CD4-positive, alpha-beta T cell treated with Interleukin-1 beta for 1 hour (primary cell): ENCODE data around the gene LMTK3.
A peak's percentile ranks its signal among the peaks of the same experiment; 100 is the strongest.
"Not testable (repeated sequence)": the region's sequence is repeated elsewhere in the genome, so short reads cannot be mapped to it uniquely, and the experiment has no call there.

Experiments used
- DNase-seq, 2 donors: peaks; one replicate each; pipeline ENCODE4 v3.0.0-alpha.2; 2020 to 2022

The LMTK3 gene

GRCh38 chr19:48487544-48487943, 24.1 kb downstream of the LMTK3 start:
- no peak for DNase-seq

GRCh38 chr19:48486706-48487105, 24.9 kb downstream of the LMTK3 start:
- DNase-seq: not testable (repeated sequence)

GRCh38 chr19:48484931-48485612, 26.6 kb downstream of the LMTK3 start:
- DNase-seq: no peak

GRCh38 chr19:48484247-48484893, 27.3 kb downstream of the LMTK3 start:
- DNase-seq: no peak

- DNase-seq: no peak
These were observed 28.3 kb downstream of the LMTK3 start for GRCh38 chr19:48483301-48483700.

GRCh38 chr19:48481846-48482639, 29.6 kb downstream of the LMTK3 start:
- DNase-seq: no peak

GRCh38 chr19:48480558-48481500, 30.8 kb downstream of the LMTK3 start:
- peak; percentile 45 to 60 for DNase-seq

- peak; percentile 38 to 54 for DNase-seq
These were observed 31.5 kb downstream of the LMTK3 start for GRCh38 chr19:48480183-48480557.

- DNase-seq: no peak
These were observed 31.9 kb downstream of the LMTK3 start for GRCh38 chr19:48479686-48480085.

- no peak for DNase-seq
These were observed 33.0 kb downstream of the LMTK3 start for GRCh38 chr19:48478339-48479256.

- no peak for DNase-seq
These were observed 33.8 kb downstream of the LMTK3 start for GRCh38 chr19:48477698-48478338.

GRCh38 chr19:48477067-48477685, 34.5 kb downstream of the LMTK3 start:
- no peak for DNase-seq

GRCh38 chr19:48476176-48476575, 35.5 kb downstream of the LMTK3 start:
- DNase-seq: no peak

- DNase-seq: no peak
These were observed 36.1 kb downstream of the LMTK3 start for GRCh38 chr19:48475369-48476068.

- DNase-seq: no peak
These were observed 37.5 kb downstream of the LMTK3 start for GRCh38 chr19:48474084-48474592.

GRCh38 chr19:48473161-48473966, 38.3 kb downstream of the LMTK3 start:
- no peak for DNase-seq

GRCh38 chr19:48471836-48472235, 39.8 kb downstream of the LMTK3 start:
- DNase-seq: no peak

GRCh38 chr19:48470856-48471255, 40.8 kb downstream of the LMTK3 start:
- no peak for DNase-seq
